Measurements from ENCODE around the gene MUCL3. TPM values are rescaled to one million over a fixed set of nuclear protein-coding genes. Genes with fewer than 3 reads are reported as not detected.

The MUCL3 gene
- total RNA-seq, 1 experiment from 2014 or later, result 0.15 TPM

DNA sequence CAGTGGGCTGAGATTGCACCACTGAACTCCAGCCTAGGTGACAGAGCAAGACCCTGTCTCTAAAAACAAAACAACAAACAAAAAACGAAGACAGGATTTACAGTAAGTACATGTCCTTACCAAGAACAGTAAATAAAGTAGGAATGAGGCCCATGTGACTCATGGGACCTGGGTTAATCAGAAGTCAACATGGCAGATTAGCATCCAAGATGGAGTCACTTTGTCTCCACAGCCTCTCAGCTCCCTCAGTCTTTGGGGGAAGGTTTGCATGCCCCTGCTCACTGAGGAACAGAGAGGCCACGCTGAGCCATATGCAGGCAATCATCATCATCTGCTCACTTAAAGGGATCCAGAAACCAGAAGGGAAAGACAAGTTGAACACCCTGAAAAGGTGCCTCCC lies 61.7 kb downstream of the MUCL3 start:
- Histone ChIP-seq H3K9me3 (ENCODE audit: control insufficient read depth in 1 of 2, insufficient read depth in 1 of 2, low read depth in 1 of 2, low read length in 2 of 2) (no peaks in the 10 kb centered on the region), H4K20me1 (ENCODE audit: insufficient read depth) (no peaks in the 10 kb centered on the region), H2AFZ (ENCODE audit: low read depth, low read length, poor library complexity, severe bottlenecking) (no peak overlapping the region), H3K79me2 (ENCODE audit: insufficient read depth, low read length) (no peaks in the 10 kb centered on the region), H3K4me1 (ENCODE audit: control insufficient read depth in 1 of 2, insufficient read depth in 2 of 2, low read length in 2 of 2) (peaks cover 0 to 4% of the 10 kb centered on the region in 2 experiments; a peak in 1 of 4 replicates), H3K36me3 (ENCODE audit: control insufficient read depth in 1 of 2, insufficient read depth in 2 of 2, low read length in 2 of 2) (no peaks in the 10 kb centered on the region), H3K9me2 (ENCODE audit: insufficient read depth) (no peaks in the 10 kb centered on the region), H3K9ac (ENCODE audit: low read length) (no peak overlapping the region), H3K4me3 (replicated peaks in 1 of 2; ENCODE audit: low read depth in 1 of 2, low read length in 2 of 2) (no peak overlapping the region), H3K4me2 (ENCODE audit: low read length) (no peak overlapping the region), H3K27me3 (ENCODE audit: insufficient read depth, low read length) (no peaks in the 10 kb centered on the region), H3K27ac (ENCODE audit: low read depth, low read length) (no peak overlapping the region)
- CTCF ChIA-PET, result no interaction called here
- TF ChIP-seq, protein P1, sequence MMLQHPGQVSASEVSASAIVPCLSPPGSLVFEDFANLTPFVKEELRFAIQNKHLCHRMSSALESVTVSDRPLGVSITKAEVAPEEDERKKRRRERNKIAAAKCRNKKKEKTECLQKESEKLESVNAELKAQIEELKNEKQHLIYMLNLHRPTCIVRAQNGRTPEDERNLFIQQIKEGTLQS (IDR thresholded peaks at IDR 0.05), result no peak
- TF ChIP-seq RAD21 (IDR thresholded peaks at IDR 0.05; ENCODE audit: low read depth) (no peak), POLR2AphosphoS5 (IDR thresholded peaks at IDR 0.05; ENCODE audit: low read depth, low read length) (no peak), JUND (IDR thresholded peaks at IDR 0.05) (no peak), YY1 (IDR thresholded peaks at IDR 0.05; ENCODE audit: extremely low read depth, insufficient replicate concordance, low read depth, low read length) (no peak), SIN3A (IDR thresholded peaks at IDR 0.05; ENCODE audit: low read depth) (no peak), TCF7L2 (IDR thresholded peaks at IDR 0.05; ENCODE audit: borderline replicate concordance, extremely low read depth, insufficient read depth, insufficient read length) (no peak), CEBPB (IDR thresholded peaks at IDR 0.05; ENCODE audit: low read depth) (no peak), ELF1 (IDR thresholded peaks at IDR 0.05; ENCODE audit: borderline replicate concordance, low read depth) (no peak), EGR1 (IDR thresholded peaks at IDR 0.05; ENCODE audit: low read depth) (no peak), FOSL1 (IDR thresholded peaks at IDR 0.05; ENCODE audit: low read depth) (no peak), ZFX (IDR thresholded peaks at IDR 0.05) (no peak), CBX3 (IDR thresholded peaks at IDR 0.05; ENCODE audit: low read depth) (no peak)
- TF ChIP-seq, protein P2, sequence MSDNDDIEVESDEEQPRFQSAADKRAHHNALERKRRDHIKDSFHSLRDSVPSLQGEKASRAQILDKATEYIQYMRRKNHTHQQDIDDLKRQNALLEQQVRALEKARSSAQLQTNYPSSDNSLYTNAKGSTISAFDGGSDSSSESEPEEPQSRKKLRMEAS (IDR thresholded peaks at IDR 0.05), result no peak
- TF ChIP-seq, protein P3, sequence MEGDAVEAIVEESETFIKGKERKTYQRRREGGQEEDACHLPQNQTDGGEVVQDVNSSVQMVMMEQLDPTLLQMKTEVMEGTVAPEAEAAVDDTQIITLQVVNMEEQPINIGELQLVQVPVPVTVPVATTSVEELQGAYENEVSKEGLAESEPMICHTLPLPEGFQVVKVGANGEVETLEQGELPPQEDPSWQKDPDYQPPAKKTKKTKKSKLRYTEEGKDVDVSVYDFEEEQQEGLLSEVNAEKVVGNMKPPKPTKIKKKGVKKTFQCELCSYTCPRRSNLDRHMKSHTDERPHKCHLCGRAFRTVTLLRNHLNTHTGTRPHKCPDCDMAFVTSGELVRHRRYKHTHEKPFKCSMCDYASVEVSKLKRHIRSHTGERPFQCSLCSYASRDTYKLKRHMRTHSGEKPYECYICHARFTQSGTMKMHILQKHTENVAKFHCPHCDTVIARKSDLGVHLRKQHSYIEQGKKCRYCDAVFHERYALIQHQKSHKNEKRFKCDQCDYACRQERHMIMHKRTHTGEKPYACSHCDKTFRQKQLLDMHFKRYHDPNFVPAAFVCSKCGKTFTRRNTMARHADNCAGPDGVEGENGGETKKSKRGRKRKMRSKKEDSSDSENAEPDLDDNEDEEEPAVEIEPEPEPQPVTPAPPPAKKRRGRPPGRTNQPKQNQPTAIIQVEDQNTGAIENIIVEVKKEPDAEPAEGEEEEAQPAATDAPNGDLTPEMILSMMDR (IDR thresholded peaks at IDR 0.05 in 2 of 3, conservative IDR thresholded peaks at IDR 0.05 in 1 of 3; ENCODE audit: borderline replicate concordance in 1 of 3, insufficient read depth in 1 of 3, low read depth in 2 of 3, low read length in 2 of 3), result no peak
- TF ChIP-seq, protein P4, sequence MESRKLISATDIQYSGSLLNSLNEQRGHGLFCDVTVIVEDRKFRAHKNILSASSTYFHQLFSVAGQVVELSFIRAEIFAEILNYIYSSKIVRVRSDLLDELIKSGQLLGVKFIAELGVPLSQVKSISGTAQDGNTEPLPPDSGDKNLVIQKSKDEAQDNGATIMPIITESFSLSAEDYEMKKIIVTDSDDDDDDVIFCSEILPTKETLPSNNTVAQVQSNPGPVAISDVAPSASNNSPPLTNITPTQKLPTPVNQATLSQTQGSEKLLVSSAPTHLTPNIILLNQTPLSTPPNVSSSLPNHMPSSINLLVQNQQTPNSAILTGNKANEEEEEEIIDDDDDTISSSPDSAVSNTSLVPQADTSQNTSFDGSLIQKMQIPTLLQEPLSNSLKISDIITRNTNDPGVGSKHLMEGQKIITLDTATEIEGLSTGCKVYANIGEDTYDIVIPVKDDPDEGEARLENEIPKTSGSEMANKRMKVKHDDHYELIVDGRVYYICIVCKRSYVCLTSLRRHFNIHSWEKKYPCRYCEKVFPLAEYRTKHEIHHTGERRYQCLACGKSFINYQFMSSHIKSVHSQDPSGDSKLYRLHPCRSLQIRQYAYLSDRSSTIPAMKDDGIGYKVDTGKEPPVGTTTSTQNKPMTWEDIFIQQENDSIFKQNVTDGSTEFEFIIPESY (IDR thresholded peaks at IDR 0.05; ENCODE audit: extremely low read depth, insufficient replicate concordance, low read length), result no peak
- intact Hi-C loops (cut with micrococcal nuclease), result no loop called here
- no peak for ATAC-seq
- RAD21 ChIA-PET (ENCODE audit: low non-redundant PET in 1 of 2, low total read pairs in 2 of 2, uncharacterized antibody in 2 of 2, unreplicated experiment in 2 of 2), result no interaction called here
- DNase-seq (ENCODE audit: low read depth, low spot score), result no peak
- POLR2A ChIA-PET, result no interaction called here
- no TSS peak for BruUV-seq (replicated peaks)
